Measurements from ENCODE around the gene TRPM3.

The TRPM3 gene

GRCh38 chr9:70801181-70801829 lies 320.1 kb downstream of the TRPM3 start:
- ATAC-seq (replicated peaks) (no peak), DNase-seq (no peak)
- no peak overlapping the region for H3K27ac Mint-ChIP-seq
- no peak overlapping the region for H3K4me3 Mint-ChIP-seq
- no peaks in the 10 kb centered on the region for H3K9me3 Mint-ChIP-seq
- H3K36me3 Mint-ChIP-seq (ENCODE audit: insufficient read depth) = no peaks in the 10 kb centered on the region
- peaks cover 12 to 19% of the 10 kb centered on the region in 2 donors for H3K27me3 Mint-ChIP-seq
- H3K4me1 Mint-ChIP-seq (ENCODE audit: low read depth in 2 of 2) = peaks cover 0 to 1% of the 10 kb centered on the region in 2 donors

- no peak for DNase-seq
- Mint-ChIP-seq H3K4me1 (ENCODE audit: low read depth in 2 of 2) (no peaks in the 10 kb centered on the region), H3K27me3 (peaks cover 7 to 11% of the 10 kb centered on the region in 2 donors), H3K9me3 (no peaks in the 10 kb centered on the region), H3K27ac (no peak overlapping the region), H3K36me3 (ENCODE audit: insufficient read depth) (no peaks in the 10 kb centered on the region), H3K4me3 (no peak overlapping the region)
- no peak for ATAC-seq (replicated peaks)
Observed at GRCh38 chr9:70798018-70798417, 323.4 kb downstream of the TRPM3 start.

DNA sequence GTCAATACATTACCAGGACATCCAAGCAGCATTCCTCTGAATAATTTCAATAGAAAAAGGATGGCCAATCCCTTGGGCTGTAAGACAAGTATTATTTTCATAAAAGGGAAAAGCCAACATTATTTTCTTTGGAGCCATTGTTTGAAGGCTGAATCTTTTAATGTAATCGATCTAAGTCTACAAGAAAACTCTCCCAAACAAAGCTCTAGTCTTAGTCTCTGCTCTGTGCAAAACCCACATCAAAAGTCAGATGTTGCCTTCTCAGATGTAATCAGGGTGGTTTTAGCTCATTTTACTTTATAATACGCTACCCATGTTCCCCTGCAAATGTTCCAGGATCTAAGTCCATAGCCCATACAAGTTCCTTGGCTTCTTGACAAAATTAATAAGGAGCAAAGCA lies 325.6 kb downstream of the TRPM3 start:
- H3K4me1 Mint-ChIP-seq (ENCODE audit: low read depth in 2 of 2) = no peaks in the 10 kb centered on the region
- H3K36me3 Mint-ChIP-seq (ENCODE audit: insufficient read depth) = no peaks in the 10 kb centered on the region
- no peak overlapping the region for H3K4me3 Mint-ChIP-seq
- ATAC-seq (replicated peaks) = no peak
- H3K27ac Mint-ChIP-seq = no peak overlapping the region
- H3K27me3 Mint-ChIP-seq = peaks cover 7 to 11% of the 10 kb centered on the region in 2 donors
- DNase-seq = no peak
- no peaks in the 10 kb centered on the region for H3K9me3 Mint-ChIP-seq

DNA sequence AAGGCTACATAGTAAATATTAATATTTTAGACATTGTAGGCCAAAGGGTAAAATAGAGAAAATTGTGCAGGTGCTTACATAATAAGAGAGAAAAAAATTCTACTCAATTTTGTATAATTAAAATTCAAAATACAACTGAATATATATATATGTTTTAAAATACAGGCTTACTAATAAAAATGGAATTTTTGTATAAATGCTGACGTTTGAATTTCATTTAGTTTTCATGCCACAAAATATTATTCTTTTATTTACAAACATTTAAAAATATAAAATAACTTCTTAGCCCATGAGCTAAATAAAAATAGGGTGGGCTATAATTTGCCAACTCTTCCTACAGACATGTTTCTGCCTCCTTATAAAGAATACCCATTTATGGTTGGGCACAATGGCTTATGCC lies 328.6 kb downstream of the TRPM3 start:
- Mint-ChIP-seq H3K9me3 (no peaks in the 10 kb centered on the region), H3K4me3 (no peak overlapping the region), H3K27ac (no peak overlapping the region), H3K36me3 (ENCODE audit: insufficient read depth) (no peaks in the 10 kb centered on the region), H3K4me1 (ENCODE audit: low read depth in 2 of 2) (no peaks in the 10 kb centered on the region), H3K27me3 (peaks cover 6 to 9% of the 10 kb centered on the region in 2 donors)
- no peak for DNase-seq
- no peak for ATAC-seq (replicated peaks)

DNA sequence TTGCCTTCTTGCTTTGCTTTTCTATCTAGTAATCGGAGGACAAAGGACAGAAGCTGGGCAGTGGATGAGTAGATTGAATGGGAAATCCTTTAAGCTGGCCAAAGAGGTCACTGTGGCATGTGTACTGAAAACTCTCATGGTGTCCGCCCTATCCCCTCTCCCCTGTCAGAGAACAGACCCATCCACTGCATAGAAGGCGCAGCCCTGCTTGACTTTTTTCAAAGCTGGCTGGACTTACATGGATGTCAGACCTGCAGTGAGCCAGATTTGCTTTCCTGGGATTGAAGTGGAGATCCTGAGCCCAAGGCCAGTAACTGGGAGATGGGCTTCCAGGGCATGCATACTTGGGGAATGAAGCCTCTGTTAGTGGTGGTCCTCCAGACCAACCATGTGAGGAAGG lies 329.5 kb downstream of the TRPM3 start:
- ATAC-seq (replicated peaks) (no peak), DNase-seq (no peak)
- H3K27ac Mint-ChIP-seq = no peak overlapping the region
- no peaks in the 10 kb centered on the region for H3K4me1 Mint-ChIP-seq (ENCODE audit: low read depth in 2 of 2)
- no peak overlapping the region for H3K4me3 Mint-ChIP-seq
- H3K27me3 Mint-ChIP-seq = peaks cover 0 to under 1% of the 10 kb centered on the region in 2 donors
- H3K9me3 Mint-ChIP-seq = no peaks in the 10 kb centered on the region
- no peaks in the 10 kb centered on the region for H3K36me3 Mint-ChIP-seq (ENCODE audit: insufficient read depth)

DNA sequence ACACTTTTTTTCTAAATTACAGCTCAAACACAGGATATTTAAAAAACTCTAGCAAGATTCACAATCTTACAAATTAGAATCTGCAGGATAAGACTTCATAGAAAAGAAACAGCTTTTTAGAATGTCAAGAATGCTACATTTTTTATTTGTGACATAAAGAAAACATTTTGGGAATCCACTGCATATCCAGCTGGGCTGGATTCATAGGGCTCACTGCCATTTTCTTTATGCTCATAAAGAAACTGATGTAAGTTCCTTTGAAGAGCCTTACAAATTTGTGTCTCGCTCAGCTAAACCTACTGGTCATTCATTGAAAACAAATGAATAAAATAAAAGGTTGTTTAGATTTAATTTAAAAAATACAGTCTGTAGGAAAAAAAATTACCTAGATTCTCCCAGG lies 332.3 kb downstream of the TRPM3 start:
- Mint-ChIP-seq H3K9me3 (no peaks in the 10 kb centered on the region), H3K4me1 (ENCODE audit: low read depth in 2 of 2) (no peaks in the 10 kb centered on the region), H3K27ac (no peak overlapping the region), H3K27me3 (peaks cover 3 to 5% of the 10 kb centered on the region in 2 donors), H3K36me3 (ENCODE audit: insufficient read depth) (peaks cover 7% of the 10 kb centered on the region), H3K4me3 (no peak overlapping the region)
- DNase-seq (no peak), ATAC-seq (replicated peaks) (no peak)

- peaks cover 12 to 18% of the 10 kb centered on the region in 2 donors for H3K27me3 Mint-ChIP-seq
- H3K4me3 Mint-ChIP-seq = no peak overlapping the region
- H3K27ac Mint-ChIP-seq = no peak overlapping the region
- peaks cover 8% of the 10 kb centered on the region for H3K36me3 Mint-ChIP-seq (ENCODE audit: insufficient read depth)
- no peak for ATAC-seq (replicated peaks)
- H3K9me3 Mint-ChIP-seq = no peaks in the 10 kb centered on the region
- DNase-seq = no peak
- no peaks in the 10 kb centered on the region for H3K4me1 Mint-ChIP-seq (ENCODE audit: low read depth in 2 of 2)
Observed at GRCh38 chr9:70784456-70784855, 337.0 kb downstream of the TRPM3 start.

DNA sequence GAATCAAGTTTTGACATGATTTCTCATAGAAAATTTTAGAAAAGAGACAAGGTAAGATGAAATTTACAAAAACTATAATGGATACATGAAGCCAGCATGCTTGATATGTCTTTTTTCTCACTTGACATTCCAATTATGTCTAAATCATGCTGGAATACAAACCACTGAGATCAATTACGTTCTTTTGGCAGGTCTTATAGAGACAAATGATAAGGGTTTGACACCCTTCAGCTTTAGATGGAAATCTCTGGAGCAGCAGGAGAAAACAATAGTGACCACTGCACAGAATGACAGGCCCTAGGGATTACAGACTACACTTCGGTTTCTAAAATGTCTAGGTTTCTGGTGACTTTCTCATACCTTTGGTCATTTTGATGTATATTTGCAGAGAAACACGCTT lies 342.9 kb downstream of the TRPM3 start:
- H3K36me3 Mint-ChIP-seq (ENCODE audit: insufficient read depth) = no peaks in the 10 kb centered on the region
- H3K4me1 Mint-ChIP-seq (ENCODE audit: low read depth in 2 of 2) = no peaks in the 10 kb centered on the region
- no peak for DNase-seq
- no peak overlapping the region for H3K27ac Mint-ChIP-seq
- no peak overlapping the region for H3K4me3 Mint-ChIP-seq
- no peak for ATAC-seq (replicated peaks)
- peaks cover 15 to 17% of the 10 kb centered on the region in 2 donors for H3K27me3 Mint-ChIP-seq
- H3K9me3 Mint-ChIP-seq = no peaks in the 10 kb centered on the region

DNA sequence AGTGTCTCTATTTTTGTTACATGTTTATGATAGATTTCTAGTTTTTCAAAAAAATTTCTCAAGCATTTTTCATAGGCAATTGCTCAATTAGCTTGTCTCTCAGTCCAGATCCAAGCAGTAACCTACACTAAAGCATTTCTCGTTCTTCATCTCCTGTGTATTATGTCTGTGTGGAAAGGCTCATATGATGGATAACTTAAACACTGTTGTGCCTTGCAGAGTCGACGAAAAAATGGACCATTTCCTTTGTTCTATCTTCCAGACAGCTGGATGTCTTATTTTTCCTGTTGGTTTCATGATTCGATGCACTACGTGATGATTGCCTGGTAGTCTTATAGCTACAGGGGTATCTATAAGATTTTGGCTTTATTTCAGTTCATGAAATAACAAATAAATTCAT lies 347.8 kb downstream of the TRPM3 start:
- H3K27ac Mint-ChIP-seq = no peak overlapping the region
- H3K4me3 Mint-ChIP-seq = no peak overlapping the region
- no peak for ATAC-seq (replicated peaks)

DNA sequence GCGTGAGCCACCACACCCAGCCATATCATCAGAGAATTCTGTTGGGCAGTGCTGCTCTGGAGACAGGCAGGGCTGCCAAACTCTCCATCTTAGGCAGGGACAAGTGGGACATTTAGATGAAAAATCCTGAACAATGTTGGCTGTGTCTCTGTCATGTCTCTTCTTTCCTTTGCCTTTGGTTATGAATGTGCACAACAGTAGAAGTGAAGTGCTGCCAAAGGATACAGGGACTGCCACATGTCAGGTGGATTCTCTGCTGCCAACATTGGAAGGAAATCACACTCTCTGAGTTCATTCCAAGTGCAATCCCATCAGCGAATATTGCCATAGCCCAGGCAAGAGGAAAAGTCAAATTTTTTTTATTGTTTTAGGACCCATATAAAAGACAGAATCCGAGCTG lies 348.8 kb downstream of the TRPM3 start:
- ATAC-seq (replicated peaks) = no peak
- Mint-ChIP-seq H3K27me3 (peaks cover 21% of the 10 kb centered on the region in 2 donors), H3K36me3 (ENCODE audit: insufficient read depth) (no peaks in the 10 kb centered on the region), H3K4me3 (no peak overlapping the region), H3K27ac (no peak overlapping the region), H3K4me1 (ENCODE audit: low read depth in 2 of 2) (no peaks in the 10 kb centered on the region), H3K9me3 (no peaks in the 10 kb centered on the region)
- no peak for DNase-seq

More for the DNA sequence above, 347.8 kb downstream of the TRPM3 start:
- Mint-ChIP-seq H3K27me3 (peaks cover 21 to 27% of the 10 kb centered on the region in 2 donors), H3K4me1 (ENCODE audit: low read depth in 2 of 2) (no peaks in the 10 kb centered on the region), H3K36me3 (ENCODE audit: insufficient read depth) (no peaks in the 10 kb centered on the region), H3K9me3 (no peaks in the 10 kb centered on the region)
- DNase-seq = no peak

- Mint-ChIP-seq H3K9me3 (no peaks in the 10 kb centered on the region), H3K36me3 (ENCODE audit: insufficient read depth) (no peaks in the 10 kb centered on the region), H3K4me3 (no peak overlapping the region), H3K27me3 (peaks cover 8 to 21% of the 10 kb centered on the region in 2 donors), H3K27ac (no peak overlapping the region), H3K4me1 (ENCODE audit: low read depth in 2 of 2) (no peaks in the 10 kb centered on the region)
- no peak for ATAC-seq (replicated peaks)
- DNase-seq = no peak
Observed at GRCh38 chr9:70765946-70766345, 355.5 kb downstream of the TRPM3 start.

GRCh38 chr9:70761139-70761670 lies 360.2 kb downstream of the TRPM3 start:
- ATAC-seq (replicated peaks) = no peak

DNA sequence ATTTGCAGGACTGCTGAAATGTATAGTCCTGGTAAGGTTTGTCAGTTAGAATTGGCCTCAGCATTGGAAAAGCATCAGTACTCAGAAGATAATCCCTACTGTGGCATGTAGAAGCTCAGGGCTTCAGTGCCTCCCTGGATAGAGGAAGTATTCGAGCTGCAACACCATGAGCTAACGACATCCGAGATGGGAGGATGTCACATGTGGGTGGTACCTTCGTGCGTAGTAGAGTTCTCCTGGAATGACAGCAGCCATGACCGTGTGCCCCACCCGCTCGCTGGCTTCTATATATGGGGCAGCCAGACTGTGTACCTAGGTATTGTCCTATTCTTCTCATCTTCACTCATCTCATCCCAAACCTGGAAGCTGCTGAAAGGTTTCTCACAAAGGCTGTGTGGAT lies 361.2 kb downstream of the TRPM3 start:
- H3K36me3 Mint-ChIP-seq (ENCODE audit: insufficient read depth) = no peaks in the 10 kb centered on the region
- ATAC-seq (replicated peaks) (no peak), DNase-seq (no peak)
- H3K4me3 Mint-ChIP-seq = no peak overlapping the region
- peaks cover 15 to 16% of the 10 kb centered on the region in 2 donors for H3K27me3 Mint-ChIP-seq
- H3K9me3 Mint-ChIP-seq = peaks cover 1 to 11% of the 10 kb centered on the region in 2 donors
- H3K4me1 Mint-ChIP-seq (ENCODE audit: low read depth in 2 of 2) = no peaks in the 10 kb centered on the region
- no peak overlapping the region for H3K27ac Mint-ChIP-seq

More at GRCh38 chr9:70761139-70761670, 360.2 kb downstream of the TRPM3 start:
- H3K4me3 Mint-ChIP-seq = no peak overlapping the region
- no peak for DNase-seq
- peaks cover 10 to 11% of the 10 kb centered on the region in 2 donors for H3K27me3 Mint-ChIP-seq
- no peaks in the 10 kb centered on the region for H3K36me3 Mint-ChIP-seq (ENCODE audit: insufficient read depth)
- H3K27ac Mint-ChIP-seq = no peak overlapping the region
- no peaks in the 10 kb centered on the region for H3K4me1 Mint-ChIP-seq (ENCODE audit: low read depth in 2 of 2)
- peaks cover 0 to 9% of the 10 kb centered on the region in 2 donors for H3K9me3 Mint-ChIP-seq

- H3K4me1 Mint-ChIP-seq (ENCODE audit: low read depth in 2 of 2) = no peaks in the 10 kb centered on the region
- H3K36me3 Mint-ChIP-seq (ENCODE audit: insufficient read depth) = no peaks in the 10 kb centered on the region
- peaks cover 1 to 11% of the 10 kb centered on the region in 2 donors for H3K9me3 Mint-ChIP-seq
- no peak overlapping the region for H3K27ac Mint-ChIP-seq
- DNase-seq (no peak), ATAC-seq (replicated peaks) (no peak)
- H3K27me3 Mint-ChIP-seq = peaks cover 23 to 45% of the 10 kb centered on the region in 2 donors
- no peak overlapping the region for H3K4me3 Mint-ChIP-seq
Observed at GRCh38 chr9:70753311-70753710, 368.1 kb downstream of the TRPM3 start.
